K562 (cell line): ENCODE measurements around the gene ZNF69. TPM values are rescaled to one million over a fixed set of nuclear protein-coding genes. Genes with fewer than 3 reads are reported as not detected.

Experiments used
- ATAC-seq: fragments of 200-7000 bp; cut with Tn5 transposase; 3 replicates; pipeline ENCODE4 v1.9.1; 2020; ENCODE audit warnings: moderate library complexity
- BruUV-seq: library from RNA; stranded (reverse); fragments of 400-500 nt; replicated peaks from 2 replicates; lab custom pipeline; 2021; lab: Mats Ljungman, UMichigan
- CTCF ChIA-PET: fragments of 300-600 bp; formaldehyde crosslinking; extraction: SDS; loops from one replicate; lab custom pipeline; 2021; ENCODE audit warnings: low intra/inter-chr PET ratio; lab: Yijun Ruan, JAX
- POLR2A ChIA-PET: fragments of 300-600, 350-650 bp; sonication (Branson Sonifier 250); formaldehyde crosslinking; extraction: SDS; loops from one replicate; lab custom pipeline; 2021; ENCODE audit warnings: antibody characterized with exemption, inconsistent platforms; lab: Yijun Ruan, JAX
- DNase-seq, 4 experiments: peaks; one replicate each; pipeline versions ENCODE4 v3.0.0 to v3.0.0-alpha.2; 2011 to 2018; ENCODE audit warnings: low spot score in 3 of 4, mixed read lengths in 3 of 4; ENCODE audit errors: extremely low read depth in 1 of 4
- FAIRE-seq: peaks from 2 replicates; lab custom pipeline; 2011; peaks lifted over from hg19 to GRCh38; lab: Jason Lieb, UNC
- H2AFZ ChIP-seq: 2 replicates; pipeline ENCODE4 v1.6.0; 2011; ENCODE audit warnings: low read depth, low read length, control low read depth, inconsistent platforms
- H3K27ac ChIP-seq: fragments of 200-600 bp; 3 replicates; pipeline ENCODE4 v1.8.0; 2011; ENCODE audit warnings: low read depth, mild to moderate bottlenecking, control low read depth, inconsistent platforms, low read length, moderate library complexity, mixed read lengths; ENCODE audit errors: extremely low read depth
- H3K27me3 ChIP-seq, 2 experiments: fragments of 300-600 bp in 1 of 2; 2 replicates in 1 of 2; 3 replicates in 1 of 2; pipeline versions ENCODE4 v1.6.0 to v1.8.0; 2011; ENCODE audit warnings: inconsistent platforms in 2 of 2, low read length in 2 of 2, mild to moderate bottlenecking in 1 of 2, mixed read lengths in 1 of 2, moderate library complexity in 1 of 2; ENCODE audit not compliant: control insufficient read depth in 2 of 2, insufficient read depth in 2 of 2
- H3K36me3 ChIP-seq: fragments of 300-600 bp; 3 replicates; pipeline ENCODE4 v1.8.0; 2011; ENCODE audit warnings: mild to moderate bottlenecking, low read length, inconsistent platforms; ENCODE audit not compliant: control insufficient read depth, insufficient read depth
- H3K4me1 ChIP-seq, 2 experiments: fragments of 200-600 bp in 1 of 2; replicated peaks in 1 of 2; 2 replicates in 1 of 2; 3 replicates in 1 of 2; pipeline versions ENCODE4 v1.5.1 to v1.8.0; 2011; ENCODE audit warnings: inconsistent platforms in 2 of 2, low read length in 2 of 2, mild to moderate bottlenecking in 1 of 2, mixed read lengths in 1 of 2, moderate library complexity in 1 of 2; ENCODE audit not compliant: control insufficient read depth in 2 of 2, insufficient read depth in 2 of 2
- H3K4me2 ChIP-seq: 2 replicates; pipeline ENCODE4 v1.6.1; 2011; ENCODE audit warnings: low read length, control low read depth, inconsistent platforms, mixed read lengths; ENCODE audit not compliant: insufficient read depth
- H3K4me3 ChIP-seq: fragments of 200-600 bp; sonication (generic), shearing (Covaris generic); 2 replicates; pipeline ENCODE4 v1.5.1; 2016; ENCODE audit warnings: control low read depth, inconsistent platforms
- H3K79me2 ChIP-seq: fragments of 200-600 bp; 3 replicates; pipeline ENCODE4 v1.8.0; 2011; ENCODE audit warnings: low read length, inconsistent platforms; ENCODE audit not compliant: control insufficient read depth, insufficient read depth
- H3K9ac ChIP-seq, 2 experiments: 2 replicates each; pipeline versions ENCODE4 v1.6.0 to v1.6.1; 2011; ENCODE audit warnings: low read depth in 2 of 2, low read length in 2 of 2, control low read depth in 1 of 2, inconsistent platforms in 1 of 2, mild to moderate bottlenecking in 1 of 2, mixed read lengths in 1 of 2; ENCODE audit not compliant: insufficient read depth in 1 of 2
- H3K9me1 ChIP-seq: one replicate; pipeline ENCODE4 v1.6.0; 2011; ENCODE audit warnings: inconsistent platforms, mild to moderate bottlenecking, low read length, moderate library complexity; ENCODE audit not compliant: control insufficient read depth, insufficient read depth
- H3K9me3 ChIP-seq: replicated peaks from 2 replicates; pipeline ENCODE4 v1.5.1; 2011; ENCODE audit warnings: low read depth, low read length, inconsistent platforms; ENCODE audit not compliant: control insufficient read depth, insufficient read depth
- H4K20me1 ChIP-seq: replicated peaks from 2 replicates; pipeline ENCODE4 v1.6.1; 2011; ENCODE audit warnings: low read length, inconsistent platforms, mixed read lengths; ENCODE audit not compliant: control insufficient read depth, insufficient read depth
- C11orf30 ChIP-seq: fragments of 450-650 bp; IDR thresholded peaks from 2 replicates; pipeline ENCODE4 v1.6.1; 2016; ENCODE audit warnings: low read depth, mild to moderate bottlenecking
- CSDE1 ChIP-seq, 2 experiments: fragments of 450-650 bp; IDR thresholded peaks; 2 replicates each; pipeline ENCODE4 v1.6.1; 2016; ENCODE audit warnings: mild to moderate bottlenecking in 1 of 2
- DIDO1 ChIP-seq: fragments of 450-650 bp; IDR thresholded peaks from 2 replicates; pipeline ENCODE4 v1.6.1; 2016; ENCODE audit warnings: low read depth, missing biosample characterization, missing genetic modification characterization
- DNMT1 ChIP-seq: fragments of 450-650 bp; IDR thresholded peaks from 2 replicates; pipeline ENCODE4 v1.6.1; 2016; ENCODE audit warnings: antibody characterized with exemption, mild to moderate bottlenecking
- GATA2 ChIP-seq: sonication (generic); formaldehyde crosslinking; IDR thresholded peaks from 2 replicates; pipeline ENCODE4 v1.4.0; 2020; ENCODE audit warnings: mild to moderate bottlenecking, missing genetic modification reagents
- HBP1 ChIP-seq: fragments of 450-650 bp; formaldehyde crosslinking; IDR thresholded peaks from 2 replicates; pipeline ENCODE4 v1.4.0; 2022; ENCODE audit warnings: missing genetic modification characterization
- MEIS2 ChIP-seq: fragments of 450-650 bp; IDR thresholded peaks from 2 replicates; pipeline ENCODE4 v1.6.1; 2014; ENCODE audit warnings: mild to moderate bottlenecking; ENCODE audit not compliant: partially characterized antibody
- POLR2AphosphoS2 ChIP-seq: IDR thresholded peaks from 2 replicates; pipeline ENCODE4 v1.6.1; 2012; ENCODE audit warnings: low read length, improper control_type of control experiment
- RBM14 ChIP-seq: fragments of 200-400 bp; formaldehyde crosslinking; IDR thresholded peaks from 2 replicates; pipeline ENCODE4 v1.6.1; 2018; ENCODE audit warnings: low read depth, mild to moderate bottlenecking, low read length, moderate library complexity, borderline replicate concordance; ENCODE audit not compliant: insufficient read depth
- SMARCA5 ChIP-seq: fragments of 450-650 bp; IDR thresholded peaks from 2 replicates; pipeline ENCODE4 v1.6.1; 2016
- TGIF2 ChIP-seq: sonication (generic); formaldehyde crosslinking; IDR thresholded peaks from 2 replicates; pipeline ENCODE4 v1.8.1; 2022; ENCODE audit warnings: mild to moderate bottlenecking, missing genetic modification reagents, moderate library complexity
- ZNF140 ChIP-seq: fragments of 250-450 bp; sonication (Bioruptor Pico); IDR thresholded peaks from 2 replicates; pipeline ENCODE4 v1.8.0; 2021; ENCODE audit warnings: moderate library complexity, mild to moderate bottlenecking, inconsistent platforms
- ZNF165 ChIP-seq: fragments of 250-450 bp; sonication (Bioruptor Pico); IDR thresholded peaks from 2 replicates; pipeline ENCODE4 v1.4.0; 2020; ENCODE audit warnings: borderline replicate concordance
- ZNF232 ChIP-seq: sonication (generic); formaldehyde crosslinking; IDR thresholded peaks from 2 replicates; pipeline ENCODE4 v1.8.0; 2022; ENCODE audit warnings: mild to moderate bottlenecking, missing genetic modification reagents
- ZNF695 ChIP-seq: fragments of 450-650 bp; formaldehyde crosslinking; IDR thresholded peaks from 2 replicates; pipeline ENCODE4 v1.4.0; 2020; ENCODE audit warnings: mild to moderate bottlenecking, moderate library complexity
- WGBS: fragments of 100-300 bp; shearing (Covaris generic); methylation state at CpG from one replicate; pipeline ENCODE4 v1.1.6; 2016; ENCODE audit warnings: low coverage, mixed read lengths; ENCODE audit not compliant: insufficient coverage; ENCODE audit errors: missing lambda C conversion rate; 5-methylcytosine and 5-hydroxymethylcytosine counted together
- in situ Hi-C: fragments of 300-500 bp; cut with MboI; formaldehyde crosslinking; loops from 4 replicates; pipeline ENCODE4 v1.15.0; 2018; ENCODE audit warnings: inconsistent platforms, mixed read lengths
- intact Hi-C: fragments of 100-400 bp; cut with micrococcal nuclease; formaldehyde crosslinking; loops from 2 replicates; pipeline ENCODE4 v1.14.2; 2022
- polyA plus RNA-seq, 8 experiments: library from polyadenylated mRNA; depleted of rRNA in 4 of 8; stranded (reverse) in 5 of 8; unstranded in 3 of 8; fragments of >200 nt; fragmentation: Nextera tagmentation in 2 of 8; fragmentation: Illumina TruSeq in 1 of 8; extraction: Ambion mirVana in 2 of 8; extraction: Trizol in 1 of 8; gene quantifications; 2 replicates each; pipeline versions ENCODE4 v1.2.1 to v1.2.3, GENCODE V29; 2011 to 2014; ENCODE audit warnings: inconsistent platforms in 1 of 8, missing spikeins in 1 of 8
- total RNA-seq, 7 experiments: library from RNA; depleted of rRNA in 6 of 7; stranded (reverse); fragments of >200 nt in 6 of 7; fragmentation: Illumina TruSeq in 2 of 7; extraction: Trizol in 2 of 7; gene quantifications; 2 replicates each; pipeline versions ENCODE4 v1.2.1 to v1.2.3, GENCODE V29; 2011 to 2021; ENCODE audit warnings: low replicate concordance in 1 of 7
- TF ChIP-seq, protein P1 (sequence below): sonication (generic); formaldehyde crosslinking; IDR thresholded peaks from 2 replicates; pipeline ENCODE4 v1.8.0; 2023; ENCODE audit warnings: missing genetic modification reagents, mild to moderate bottlenecking, borderline replicate concordance
- TF ChIP-seq, protein P2 (sequence below): fragments of 250-450 bp; sonication (Bioruptor Pico); IDR thresholded peaks from 2 replicates; pipeline ENCODE4 v1.4.0; 2020; ENCODE audit warnings: mild to moderate bottlenecking

ZNF69 gene
- total and polyA plus RNA-seq, 9 of the 15 experiments (the other 6 are each of a cell fraction or from before 2014, with no cell fraction given), result 2.3 to 5.4 (median 3.6) TPM

DNA sequence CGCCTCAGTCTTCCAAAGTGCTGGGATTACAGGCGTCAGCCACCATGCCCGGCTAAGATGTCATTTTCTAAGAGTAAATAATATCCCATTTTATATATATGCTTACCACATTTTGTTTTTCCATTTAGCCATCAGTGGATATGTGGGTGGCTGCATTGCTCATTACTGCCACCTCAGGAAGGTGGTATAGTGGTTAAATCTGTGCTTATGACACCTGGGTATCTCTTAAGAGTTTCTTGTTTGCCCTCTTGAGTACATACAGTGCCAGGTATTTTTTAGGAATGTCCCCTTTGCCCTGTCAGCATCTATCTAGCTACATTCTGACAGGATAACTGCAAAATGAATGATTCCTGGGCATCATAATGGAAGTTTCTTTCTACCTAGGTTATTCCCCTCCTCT lies 14.6 kb downstream of the ZNF69 start:
- FAIRE-seq, result no peak
- 55% methylated on average over 3 of the region's 3 CpGs for WGBS
- H3K4me1 ChIP-seq, result no peaks in the 10 kb centered on the region
- TF ChIP-seq GATA2, result no peak
- TF ChIP-seq SMARCA5, result no peak
- no peak for TF ChIP-seq MEIS2
- TF ChIP-seq DNMT1, result no peak
- no peak for TF ChIP-seq ZNF165
- no peak for TF ChIP-seq ZNF232 (CRISPR knock-in tag)
- TF ChIP-seq ZNF140 (CRISPR knock-in tag), result no peak
- TF ChIP-seq, protein P1, sequence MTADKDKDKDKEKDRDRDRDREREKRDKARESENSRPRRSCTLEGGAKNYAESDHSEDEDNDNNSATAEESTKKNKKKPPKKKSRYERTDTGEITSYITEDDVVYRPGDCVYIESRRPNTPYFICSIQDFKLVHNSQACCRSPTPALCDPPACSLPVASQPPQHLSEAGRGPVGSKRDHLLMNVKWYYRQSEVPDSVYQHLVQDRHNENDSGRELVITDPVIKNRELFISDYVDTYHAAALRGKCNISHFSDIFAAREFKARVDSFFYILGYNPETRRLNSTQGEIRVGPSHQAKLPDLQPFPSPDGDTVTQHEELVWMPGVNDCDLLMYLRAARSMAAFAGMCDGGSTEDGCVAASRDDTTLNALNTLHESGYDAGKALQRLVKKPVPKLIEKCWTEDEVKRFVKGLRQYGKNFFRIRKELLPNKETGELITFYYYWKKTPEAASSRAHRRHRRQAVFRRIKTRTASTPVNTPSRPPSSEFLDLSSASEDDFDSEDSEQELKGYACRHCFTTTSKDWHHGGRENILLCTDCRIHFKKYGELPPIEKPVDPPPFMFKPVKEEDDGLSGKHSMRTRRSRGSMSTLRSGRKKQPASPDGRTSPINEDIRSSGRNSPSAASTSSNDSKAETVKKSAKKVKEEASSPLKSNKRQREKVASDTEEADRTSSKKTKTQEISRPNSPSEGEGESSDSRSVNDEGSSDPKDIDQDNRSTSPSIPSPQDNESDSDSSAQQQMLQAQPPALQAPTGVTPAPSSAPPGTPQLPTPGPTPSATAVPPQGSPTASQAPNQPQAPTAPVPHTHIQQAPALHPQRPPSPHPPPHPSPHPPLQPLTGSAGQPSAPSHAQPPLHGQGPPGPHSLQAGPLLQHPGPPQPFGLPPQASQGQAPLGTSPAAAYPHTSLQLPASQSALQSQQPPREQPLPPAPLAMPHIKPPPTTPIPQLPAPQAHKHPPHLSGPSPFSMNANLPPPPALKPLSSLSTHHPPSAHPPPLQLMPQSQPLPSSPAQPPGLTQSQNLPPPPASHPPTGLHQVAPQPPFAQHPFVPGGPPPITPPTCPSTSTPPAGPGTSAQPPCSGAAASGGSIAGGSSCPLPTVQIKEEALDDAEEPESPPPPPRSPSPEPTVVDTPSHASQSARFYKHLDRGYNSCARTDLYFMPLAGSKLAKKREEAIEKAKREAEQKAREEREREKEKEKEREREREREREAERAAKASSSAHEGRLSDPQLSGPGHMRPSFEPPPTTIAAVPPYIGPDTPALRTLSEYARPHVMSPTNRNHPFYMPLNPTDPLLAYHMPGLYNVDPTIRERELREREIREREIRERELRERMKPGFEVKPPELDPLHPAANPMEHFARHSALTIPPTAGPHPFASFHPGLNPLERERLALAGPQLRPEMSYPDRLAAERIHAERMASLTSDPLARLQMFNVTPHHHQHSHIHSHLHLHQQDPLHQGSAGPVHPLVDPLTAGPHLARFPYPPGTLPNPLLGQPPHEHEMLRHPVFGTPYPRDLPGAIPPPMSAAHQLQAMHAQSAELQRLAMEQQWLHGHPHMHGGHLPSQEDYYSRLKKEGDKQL (CRISPR knock-in tag), result no peak
- TF ChIP-seq C11orf30, result no peak
- no peak for TF ChIP-seq POLR2AphosphoS2
- TF ChIP-seq HBP1 (CRISPR knock-in tag), result no peak
- no peak for TF ChIP-seq RBM14
- no peak for TF ChIP-seq CSDE1 (IDR thresholded peaks at IDR 0.05)
- no peak for TF ChIP-seq ZNF695 (CRISPR knock-in tag)
- no peak for TF ChIP-seq DIDO1 (tag)
- no peak for TF ChIP-seq TGIF2 (CRISPR knock-in tag)
- TF ChIP-seq, protein P2, sequence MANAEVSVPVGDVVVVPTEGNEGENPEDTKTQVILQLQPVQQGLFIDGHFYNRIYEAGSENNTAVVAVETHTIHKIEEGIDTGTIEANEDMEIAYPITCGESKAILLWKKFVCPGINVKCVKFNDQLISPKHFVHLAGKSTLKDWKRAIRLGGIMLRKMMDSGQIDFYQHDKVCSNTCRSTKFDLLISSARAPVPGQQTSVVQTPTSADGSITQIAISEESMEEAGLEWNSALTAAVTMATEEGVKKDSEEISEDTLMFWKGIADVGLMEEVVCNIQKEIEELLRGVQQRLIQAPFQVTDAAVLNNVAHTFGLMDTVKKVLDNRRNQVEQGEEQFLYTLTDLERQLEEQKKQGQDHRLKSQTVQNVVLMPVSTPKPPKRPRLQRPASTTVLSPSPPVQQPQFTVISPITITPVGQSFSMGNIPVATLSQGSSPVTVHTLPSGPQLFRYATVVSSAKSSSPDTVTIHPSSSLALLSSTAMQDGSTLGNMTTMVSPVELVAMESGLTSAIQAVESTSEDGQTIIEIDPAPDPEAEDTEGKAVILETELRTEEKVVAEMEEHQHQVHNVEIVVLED (CRISPR knock-in tag), result no peak

More for the DNA sequence above, 14.6 kb downstream of the ZNF69 start:
- no peak overlapping the region for H3K27ac ChIP-seq
- DNase-seq (no peak), ATAC-seq (no peak)
- ChIA-PET POLR2A (no interaction called here), CTCF (no interaction called here)
- H4K20me1 ChIP-seq, result no peaks in the 10 kb centered on the region
- no peak overlapping the region for H3K4me2 ChIP-seq
- H3K9me1 ChIP-seq, result no peaks in the 10 kb centered on the region
- H3K4me3 ChIP-seq, result no peak overlapping the region
- no peaks in the 10 kb centered on the region for H3K27me3 ChIP-seq
- no peak overlapping the region for H2AFZ ChIP-seq
- BruUV-seq, result no TSS peak
- no peak overlapping the region for H3K9ac ChIP-seq
- intact Hi-C loops (no loop called here), in situ Hi-C loops (no loop called here)
- peaks cover 18% of the 10 kb centered on the region for H3K9me3 ChIP-seq
- peaks cover 7% of the 10 kb centered on the region; the same call in 2 of the 3 replicates for H3K36me3 ChIP-seq
- no peaks in the 10 kb centered on the region for H3K79me2 ChIP-seq
